Natural killer cell (primary cell): ENCODE measurements around the gene DNAJB5. TPM values are rescaled to one million over a fixed set of nuclear protein-coding genes. Genes with fewer than 3 reads are reported as not detected.

Source experiments
- ATAC-seq, 3 donors: fragments of 150-1000 bp in 2 of 3; fragments of 200-7000 bp in 1 of 3; cut with Tn5 transposase; 1 replicate in 1 of 3; 2 replicates in 2 of 3; pipeline ENCODE4 v1.10.0; 2021; ENCODE audit warnings: mild to moderate bottlenecking in 2 of 3, moderate library complexity in 2 of 3
- DNase-seq, 2 donors: peaks; one replicate each; pipeline versions ENCODE4 v3.0.0 to v3.0.0-alpha.2; 2013 to 2021; ENCODE audit warnings: mixed read lengths in 1 of 2
- H3K27ac ChIP-seq: one replicate; pipeline ENCODE4 v1.5.1; 2013; ENCODE audit warnings: mild to moderate bottlenecking, low read length
- H3K27me3 ChIP-seq: one replicate; pipeline ENCODE4 v1.6.1; 2013; ENCODE audit warnings: low read length; ENCODE audit not compliant: control insufficient read depth, insufficient read depth
- H3K36me3 ChIP-seq: one replicate; pipeline ENCODE4 v1.6.1; 2013; ENCODE audit warnings: low read length; ENCODE audit not compliant: control insufficient read depth, insufficient read depth
- H3K4me1 ChIP-seq: one replicate; pipeline ENCODE4 v1.6.1; 2013; ENCODE audit warnings: low read length; ENCODE audit not compliant: control insufficient read depth, insufficient read depth
- H3K4me3 ChIP-seq: one replicate; pipeline ENCODE4 v1.5.1; 2013; ENCODE audit warnings: low read length
- H3K9me3 ChIP-seq: one replicate; pipeline ENCODE4 v1.6.1; 2013; ENCODE audit warnings: low read length; ENCODE audit not compliant: control insufficient read depth, insufficient read depth
- H3K27ac Mint-ChIP-seq, 2 donors: one replicate each; pipeline ENCODE4 v1.8.0; 2022; ENCODE audit warnings: mild to moderate bottlenecking in 2 of 2, mixed read lengths in 2 of 2, moderate library complexity in 1 of 2
- H3K27me3 Mint-ChIP-seq, 2 donors: one replicate each; pipeline ENCODE4 v1.8.0; 2022; ENCODE audit warnings: low read depth in 2 of 2, mixed read lengths in 2 of 2
- H3K36me3 Mint-ChIP-seq: one replicate; pipeline ENCODE4 v1.8.0; 2022; ENCODE audit warnings: mixed read lengths
- H3K4me1 Mint-ChIP-seq, 2 donors: one replicate each; pipeline ENCODE4 v1.8.0; 2022; ENCODE audit warnings: mixed read lengths in 2 of 2
- H3K4me3 Mint-ChIP-seq: one replicate; pipeline ENCODE4 v1.8.0; 2022; ENCODE audit warnings: mild to moderate bottlenecking, moderate library complexity, mixed read lengths
- H3K9me3 Mint-ChIP-seq, 2 donors: one replicate each; pipeline ENCODE4 v1.8.0; 2022; ENCODE audit warnings: mixed read lengths in 2 of 2
- CTCF ChIP-seq: fragments of 200-600 bp; IDR thresholded peaks from one replicate; pipeline ENCODE4 v1.8.0; 2022; ENCODE audit warnings: antibody characterized with exemption
- WGBS: methylation state at CpG from one replicate; pipeline ENCODE4 v1.1.7; 2013; ENCODE audit warnings: missing lambda C conversion rate; ENCODE audit not compliant: insufficient coverage; 5-methylcytosine and 5-hydroxymethylcytosine counted together
- intact Hi-C: fragments of 100-400 bp; cut with micrococcal nuclease; formaldehyde crosslinking; loops from one replicate; pipeline ENCODE4 v1.14.2; 2022
- total RNA-seq, 4 donors: library from RNA; stranded (reverse); fragments of 120-200 nt in 1 of 4; gene quantifications; one replicate each; pipeline versions ENCODE4 v1.2.3 to v1.2.4, GENCODE V29; 2013 to 2022

The DNAJB5 gene
- total RNA-seq, 3 donors from 2014 or later (not counting 1 experiment from before 2014, with no cell fraction given), result 1.1 to 2.4 (median 1.9) TPM

- Mint-ChIP-seq H3K9me3 (no peaks in the 10 kb centered on the region), H3K4me1 (peaks cover 0 to 11% of the 10 kb centered on the region in 2 donors), H3K36me3 (no peaks in the 10 kb centered on the region), H3K27me3 (no peaks in the 10 kb centered on the region), H3K27ac (peak overlapping the region in 1 of 2 donors; percentile 21), H3K4me3 (peak overlapping the region; percentile 58)
- Histone ChIP-seq H3K36me3 (no peaks in the 10 kb centered on the region), H3K9me3 (no peaks in the 10 kb centered on the region), H3K27me3 (no peaks in the 10 kb centered on the region), H3K27ac (no peak overlapping the region), H3K4me1 (peaks cover 10% of the 10 kb centered on the region), H3K4me3 (peak overlapping the region; percentile 3)
- intact Hi-C loops, result no loop called here
- ATAC-seq (peak; percentile 40 to 73 (median 73)), DNase-seq (peak in 1 of 2 donors; percentile 62)
- WGBS, result 63% methylated on average over 48 of the region's 48 CpGs
- TF ChIP-seq CTCF, result no peak
These were observed 46.5 kb downstream of the DNAJB5 start for GRCh38 chr9:35035851-35036701.

- ATAC-seq, result no peak
- H3K27me3 Mint-ChIP-seq, result no peaks in the 10 kb centered on the region
- no peak overlapping the region for H3K4me3 Mint-ChIP-seq
- no peak for DNase-seq
- Histone ChIP-seq H3K4me3 (no peak overlapping the region), H3K9me3 (no peaks in the 10 kb centered on the region), H3K36me3 (peaks cover 9% of the 10 kb centered on the region), H3K27me3 (no peaks in the 10 kb centered on the region), H3K27ac (no peak overlapping the region), H3K4me1 (no peaks in the 10 kb centered on the region)
- intact Hi-C loops, result no loop called here
- H3K9me3 Mint-ChIP-seq, result no peaks in the 10 kb centered on the region
- H3K36me3 Mint-ChIP-seq, result no peaks in the 10 kb centered on the region
- no peak for TF ChIP-seq CTCF
- 85% methylated on average over 3 of the region's 3 CpGs for WGBS
- no peak overlapping the region for H3K27ac Mint-ChIP-seq
- peaks cover 0 to 5% of the 10 kb centered on the region in 2 donors for H3K4me1 Mint-ChIP-seq
These were observed 52.6 kb downstream of the DNAJB5 start for GRCh38 chr9:35042081-35042604.

- H3K9me3 ChIP-seq, result no peaks in the 10 kb centered on the region
- DNase-seq, result no peak
- Mint-ChIP-seq H3K9me3 (no peaks in the 10 kb centered on the region), H3K27ac (no peak overlapping the region), H3K4me1 (peaks cover 0 to 5% of the 10 kb centered on the region in 2 donors), H3K4me3 (no peak overlapping the region), H3K27me3 (no peaks in the 10 kb centered on the region), H3K36me3 (no peaks in the 10 kb centered on the region)
- no peak for TF ChIP-seq CTCF
- no peaks in the 10 kb centered on the region for H3K4me1 ChIP-seq
- WGBS, result 91% methylated on average over 6 of the region's 6 CpGs
- H3K36me3 ChIP-seq, result peaks cover 9% of the 10 kb centered on the region
- no peak for ATAC-seq
- H3K4me3 ChIP-seq, result no peak overlapping the region
- intact Hi-C loops, result no loop called here
- no peak overlapping the region for H3K27ac ChIP-seq
- no peaks in the 10 kb centered on the region for H3K27me3 ChIP-seq
These were observed 53.5 kb downstream of the DNAJB5 start for GRCh38 chr9:35042891-35043545.
